Activated CD4-positive, alpha-beta T cell treated with anti-CD3 and anti-CD28 coated beads, Interleukin-2, amount 10 ng/mL, durations not matched to agents 7 days and 5 days (primary cell): ENCODE measurements around the gene HCAR1. TPM values are rescaled to one million over a fixed set of nuclear protein-coding genes. Genes with fewer than 3 reads are reported as not detected.
"Not testable (repeated sequence)": the region's sequence is repeated elsewhere in the genome, so short reads cannot be mapped to it uniquely, and the experiment has no call there.

ENCODE experiments used
- CTCF ChIA-PET: fragments of 350-600 bp; sonication (Branson Sonifier 250); formaldehyde crosslinking; loops from one replicate; lab custom pipeline; 2021; ENCODE audit warnings: antibody characterized with exemption; lab: Charles Lee
- POLR2A ChIA-PET: fragments of 350-600 bp; sonication (Branson Sonifier 250); formaldehyde crosslinking; loops from one replicate; lab custom pipeline; 2021; ENCODE audit warnings: antibody characterized with exemption; lab: Charles Lee
- DNase-seq: peaks from one replicate; pipeline ENCODE4 v3.0.0-alpha.2; 2020
- H3K27ac Mint-ChIP-seq: one replicate; pipeline ENCODE4 v1.8.0; 2021; ENCODE audit warnings: mild to moderate bottlenecking, moderate library complexity, mixed read lengths
- H3K27me3 Mint-ChIP-seq: one replicate; pipeline ENCODE4 v1.8.0; 2021; ENCODE audit warnings: mixed read lengths
- H3K36me3 Mint-ChIP-seq: one replicate; pipeline ENCODE4 v1.8.0; 2021; ENCODE audit warnings: low read depth, mixed read lengths
- H3K4me1 Mint-ChIP-seq: one replicate; pipeline ENCODE4 v1.8.0; 2021; ENCODE audit warnings: mixed read lengths
- H3K4me3 Mint-ChIP-seq: one replicate; pipeline ENCODE4 v1.8.0; 2021; ENCODE audit warnings: mild to moderate bottlenecking, moderate library complexity, mixed read lengths
- H3K9me3 Mint-ChIP-seq: one replicate; pipeline ENCODE4 v1.8.0; 2021; ENCODE audit warnings: mixed read lengths
- total RNA-seq, 2 experiments: library from RNA; stranded (reverse); gene quantifications; one replicate each; pipeline ENCODE4 v1.2.3, GENCODE V29; 2021

Gene HCAR1, protein sequence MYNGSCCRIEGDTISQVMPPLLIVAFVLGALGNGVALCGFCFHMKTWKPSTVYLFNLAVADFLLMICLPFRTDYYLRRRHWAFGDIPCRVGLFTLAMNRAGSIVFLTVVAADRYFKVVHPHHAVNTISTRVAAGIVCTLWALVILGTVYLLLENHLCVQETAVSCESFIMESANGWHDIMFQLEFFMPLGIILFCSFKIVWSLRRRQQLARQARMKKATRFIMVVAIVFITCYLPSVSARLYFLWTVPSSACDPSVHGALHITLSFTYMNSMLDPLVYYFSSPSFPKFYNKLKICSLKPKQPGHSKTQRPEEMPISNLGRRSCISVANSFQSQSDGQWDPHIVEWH
- under 1 TPM; 0.17 to 0.37 TPM for total RNA-seq

DNA sequence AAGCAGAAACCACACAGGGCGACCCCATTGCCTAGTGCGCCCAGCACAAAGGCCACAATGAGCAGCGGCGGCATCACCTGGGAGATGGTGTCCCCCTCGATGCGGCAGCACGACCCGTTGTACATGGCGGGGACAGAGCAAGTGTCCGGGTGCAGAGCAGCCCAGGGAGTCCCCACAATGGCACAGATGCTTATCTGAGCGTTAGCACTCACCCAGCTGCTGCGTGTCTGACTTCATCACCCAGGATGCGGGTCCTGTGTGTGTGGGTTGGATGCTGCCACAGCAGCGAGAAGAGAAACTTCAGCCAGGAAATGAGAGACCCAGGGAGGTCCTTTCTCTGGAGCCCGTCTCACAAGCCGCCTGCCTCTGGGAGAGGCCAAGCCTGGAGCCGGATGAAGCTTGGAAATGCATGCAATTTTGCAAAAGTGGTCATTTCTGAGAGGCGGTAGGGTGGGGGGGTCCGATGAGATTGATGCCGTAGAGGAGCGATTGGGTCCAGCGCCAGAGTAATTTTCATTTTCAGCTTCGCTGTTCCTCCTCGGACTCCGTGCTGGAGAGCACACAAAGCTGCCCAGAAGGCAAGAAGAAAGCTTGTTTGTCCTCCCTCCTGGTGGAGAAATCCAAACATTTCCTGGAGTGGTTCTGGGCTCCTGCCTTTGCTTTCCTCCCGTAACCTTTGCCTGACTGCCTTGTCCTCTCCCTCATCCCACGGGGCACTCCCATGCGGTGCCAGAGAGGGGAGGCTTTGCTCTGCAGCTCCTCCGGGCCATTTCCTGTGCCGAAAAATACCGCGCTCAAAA, at the start of gene HCAR1:
TSS of gene HCAR1 (minus strand) at position 630 of the 800 bp plus-strand sequence. CDS start at position 125, 505 bp downstream.
- Mint-ChIP-seq H3K4me3 (peak within 1 kb of the TSS; percentile 41), H3K27ac (peak within 1 kb of the TSS; percentile 81), H3K27me3 (no peaks in the 10 kb centered on the region), H3K9me3 (peaks cover 2% of the 10 kb centered on the region), H3K36me3 (no peaks in the 10 kb centered on the region), H3K4me1 (peaks cover 75% of the 10 kb centered on the region)
- CTCF ChIA-PET: interaction anchor here (1.1 to 1.3 kb wide), 2 partner anchors 8 to 22 kb away, joined by 3 read pairs; partner anchors contain the start of gene DENR
- POLR2A ChIA-PET: no interaction called here
- peak; percentile 79 for DNase-seq

GRCh38 chr12:122757568-122757967, 26.9 kb upstream of the HCAR1 start:
- ChIA-PET CTCF (no interaction called here), POLR2A (no interaction called here)
- no peaks in the 10 kb centered on the region for H3K27me3 Mint-ChIP-seq
- H3K36me3 Mint-ChIP-seq: peaks cover 57% of the 10 kb centered on the region
- peaks cover 45% of the 10 kb centered on the region for H3K4me1 Mint-ChIP-seq
- H3K4me3 Mint-ChIP-seq: no peak overlapping the region
- H3K9me3 Mint-ChIP-seq: no peaks in the 10 kb centered on the region
- no peak for DNase-seq
- no peak overlapping the region for H3K27ac Mint-ChIP-seq

DNA sequence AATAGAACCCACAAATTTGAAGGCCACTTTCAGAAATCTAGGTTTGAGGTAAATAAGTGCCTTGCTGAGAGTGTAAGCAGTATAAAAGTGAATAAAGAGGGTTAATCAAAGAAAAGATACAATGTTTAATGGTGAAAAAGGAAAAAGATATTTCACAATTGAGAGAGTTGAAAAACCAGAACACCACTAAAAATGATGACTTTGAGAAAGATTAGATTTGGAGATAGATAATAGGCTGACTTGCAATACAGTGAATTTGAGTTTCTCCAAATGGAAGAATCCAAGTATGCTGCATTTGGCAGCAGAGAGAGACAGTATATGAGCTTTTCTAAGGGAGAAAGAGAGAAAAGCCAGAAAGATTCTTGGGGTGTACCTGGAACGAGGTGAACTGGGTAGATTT, 24.1 kb upstream of the HCAR1 start:
- Mint-ChIP-seq H3K36me3 (peaks cover 50% of the 10 kb centered on the region), H3K4me1 (peaks cover 57% of the 10 kb centered on the region), H3K27me3 (no peaks in the 10 kb centered on the region), H3K4me3 (no peak overlapping the region), H3K27ac (no peak overlapping the region), H3K9me3 (no peaks in the 10 kb centered on the region)
- POLR2A ChIA-PET: no interaction called here
- no peak for DNase-seq
- CTCF ChIA-PET: no interaction called here

DNA sequence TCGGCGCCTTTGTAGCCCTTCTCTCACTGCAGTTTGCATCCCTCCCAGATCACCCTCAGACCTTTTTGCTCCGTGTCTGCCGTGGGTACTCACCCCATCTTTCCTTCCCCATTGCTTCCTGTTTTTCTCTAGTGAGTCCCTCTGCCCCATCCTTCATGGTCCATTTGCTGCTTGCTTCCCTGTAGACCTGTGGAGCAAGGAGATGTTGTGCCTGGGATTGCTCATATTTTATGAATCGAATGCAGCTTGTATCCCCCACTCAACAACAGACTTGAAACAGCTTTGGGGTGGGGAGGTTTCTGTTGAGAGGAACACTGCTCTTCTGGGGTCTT, 22.6 kb upstream of the HCAR1 start:
- Mint-ChIP-seq H3K27ac (peak overlapping the region; percentile 96), H3K4me3 (peak overlapping the region; percentile 98), H3K4me1 (peaks cover 55% of the 10 kb centered on the region), H3K27me3 (no peaks in the 10 kb centered on the region), H3K36me3 (peaks cover 43% of the 10 kb centered on the region), H3K9me3 (no peaks in the 10 kb centered on the region)
- POLR2A ChIA-PET: no interaction called here
- CTCF ChIA-PET: interaction anchor here (0.6 to 1.9 kb wide), 7 partner anchors 12 to 417 kb away, joined by 3 to 6 read pairs (median 3); partner anchors contain the start of gene HCAR1
- DNase-seq: no peak

DNA sequence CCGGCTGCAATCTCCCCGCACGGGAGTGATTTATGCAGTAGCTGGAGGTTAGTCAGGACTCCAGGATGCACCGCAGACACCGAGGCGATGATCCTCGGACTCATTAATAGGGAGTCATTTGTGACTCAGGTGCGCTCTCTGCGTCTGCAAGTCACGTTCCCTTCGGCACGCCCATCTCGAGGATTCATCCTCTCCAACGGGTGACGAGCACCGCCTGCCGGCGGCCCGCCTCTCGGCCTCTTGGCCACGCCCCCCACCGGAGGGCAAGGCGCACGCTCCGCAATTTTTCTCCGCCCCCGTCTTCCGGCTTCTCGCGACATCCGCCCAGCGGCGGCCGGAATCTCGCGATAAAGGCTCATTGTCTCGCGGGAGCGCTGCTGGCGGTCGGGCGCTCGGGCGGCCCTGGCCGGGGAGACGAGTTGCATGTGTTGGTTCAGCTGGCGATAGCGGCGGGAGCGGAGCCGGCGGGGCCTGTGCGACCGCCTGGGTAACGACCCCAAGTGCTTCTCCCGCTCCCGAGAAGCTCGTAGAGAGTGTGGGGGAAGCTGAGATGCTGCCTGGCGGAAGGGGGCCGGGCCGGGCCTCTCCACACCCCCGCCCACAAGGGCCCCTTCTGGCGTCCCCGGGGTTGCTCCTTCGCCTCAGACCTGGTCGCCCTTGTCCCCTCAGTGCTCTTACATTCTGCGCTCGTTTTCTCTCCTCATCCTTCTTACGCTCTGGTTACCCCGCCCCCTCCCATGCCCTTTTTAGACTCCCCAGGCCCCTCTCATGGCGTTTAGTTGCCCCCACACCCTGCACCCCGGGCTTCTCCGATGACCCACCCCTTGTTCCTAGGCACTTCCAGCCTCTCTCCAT, 22.0 kb upstream of the HCAR1 start, which contains the start of gene DENR:
TSS of gene DENR (plus strand) at position 361 of the 855 bp plus-strand sequence. CDS start 878 bp downstream, outside the sequence.
- Mint-ChIP-seq H3K27me3 (no peaks in the 10 kb centered on the region), H3K9me3 (no peaks in the 10 kb centered on the region), H3K36me3 (peaks cover 38% of the 10 kb centered on the region), H3K27ac (peak within 1 kb of the TSS; percentile 96), H3K4me1 (peaks cover 54% of the 10 kb centered on the region), H3K4me3 (peak within 1 kb of the TSS; percentile 98)
- ChIA-PET CTCF (interaction anchor here (0.7 to 1.9 kb wide), 6 partner anchors 13 to 152 kb away, joined by 3 to 6 read pairs (median 3); partner anchors contain the start of gene HCAR1), POLR2A (no interaction called here)
- peak; percentile 99 for DNase-seq

DNA sequence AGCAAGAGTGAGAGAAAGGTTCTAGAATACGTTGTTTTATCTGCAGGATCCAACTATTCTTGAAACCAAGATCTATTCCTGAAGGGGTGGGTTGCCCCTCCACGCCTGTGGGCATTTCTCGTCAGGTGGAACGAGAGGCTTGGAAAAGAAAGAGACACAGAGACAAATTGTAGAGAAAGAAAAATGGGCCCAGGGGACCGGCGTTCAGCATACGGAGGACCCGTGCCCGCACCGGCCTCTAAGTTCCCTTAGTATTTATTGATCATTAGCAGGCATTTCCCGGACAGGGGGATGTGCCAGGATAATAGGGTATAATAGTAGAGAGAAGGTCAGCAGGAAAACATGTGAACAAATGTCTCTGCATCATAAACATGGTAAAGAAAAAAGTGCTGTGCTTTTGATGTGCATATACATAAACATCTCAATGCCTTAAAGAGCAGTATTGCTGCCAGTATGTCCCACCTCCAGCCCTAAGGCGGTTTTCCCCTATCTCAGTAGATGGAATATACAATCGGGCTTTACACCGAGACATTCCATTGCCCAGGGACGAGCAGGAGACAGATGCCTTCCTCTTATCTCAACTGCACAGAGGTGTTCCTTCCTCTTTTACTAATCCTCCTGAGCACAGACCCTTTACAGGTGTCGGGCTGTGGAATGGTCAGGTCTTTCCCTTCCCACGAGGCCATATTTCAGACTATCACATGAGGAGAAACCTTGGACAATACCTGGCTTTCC, 20.3 kb upstream of the HCAR1 start:
- Mint-ChIP-seq H3K4me1 (peaks cover 40% of the 10 kb centered on the region), H3K36me3 (peaks cover 25% of the 10 kb centered on the region), H3K4me3 (peak overlapping the region; percentile 98)
- H3K27ac Mint-ChIP-seq, H3K9me3 Mint-ChIP-seq, POLR2A ChIA-PET, CTCF ChIA-PET, DNase-seq, H3K27me3 Mint-ChIP-seq: not testable (repeated sequence)

DNA sequence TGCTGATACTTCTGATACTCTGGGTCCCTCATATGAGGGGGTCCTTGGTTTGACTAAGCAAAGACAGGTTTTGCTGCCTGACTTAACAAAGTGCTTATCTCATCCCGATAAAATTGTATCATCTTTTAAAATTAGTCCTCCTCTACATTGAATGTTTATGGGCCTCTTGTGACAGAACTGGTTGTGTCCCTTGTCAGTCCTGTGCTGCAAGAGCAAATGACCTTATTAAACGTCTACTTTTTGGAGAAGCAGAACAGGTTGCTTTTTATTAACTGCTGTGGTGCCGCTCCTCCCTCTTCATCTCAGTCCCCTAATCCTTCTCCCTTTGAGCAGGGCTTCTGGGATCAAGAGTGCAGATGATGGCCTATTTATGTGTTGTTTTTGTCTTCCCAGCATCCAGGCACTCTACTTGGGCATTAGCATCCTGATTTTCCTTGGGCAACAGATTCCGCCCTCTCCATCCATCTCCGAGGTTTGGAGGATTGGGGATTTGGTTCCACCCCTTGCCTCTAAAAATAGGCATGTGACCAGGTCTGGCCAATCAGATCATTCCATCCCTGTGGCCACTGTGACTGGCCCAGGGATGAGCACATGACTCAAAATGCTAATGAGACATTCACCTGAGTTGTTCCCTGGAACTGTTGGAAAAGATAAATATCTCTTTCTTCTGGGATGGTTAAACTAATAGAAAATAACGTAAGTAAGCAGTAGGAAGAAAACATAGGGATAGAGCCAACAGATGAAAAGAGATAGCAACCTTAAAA, 19.1 kb upstream of the HCAR1 start:
- Mint-ChIP-seq H3K9me3 (no peaks in the 10 kb centered on the region), H3K27me3 (no peaks in the 10 kb centered on the region), H3K36me3 (peaks cover 17% of the 10 kb centered on the region), H3K4me3 (no peak overlapping the region), H3K4me1 (peaks cover 33% of the 10 kb centered on the region), H3K27ac (no peak overlapping the region)
- no peak for DNase-seq
- POLR2A ChIA-PET: no interaction called here
- CTCF ChIA-PET: no interaction called here

- no peak for DNase-seq
These were observed 16.8 kb upstream of the HCAR1 start for GRCh38 chr12:122747224-122748135.

GRCh38 chr12:122743895-122744525, 13.4 kb upstream of the HCAR1 start:
- H3K27me3 Mint-ChIP-seq: no peaks in the 10 kb centered on the region
- DNase-seq: no peak
- H3K4me1 Mint-ChIP-seq: peaks cover 2% of the 10 kb centered on the region
- ChIA-PET CTCF (no interaction called here), POLR2A (no interaction called here)
- H3K27ac Mint-ChIP-seq: no peak overlapping the region
- H3K4me3 Mint-ChIP-seq: no peak overlapping the region
- no peaks in the 10 kb centered on the region for H3K9me3 Mint-ChIP-seq
- no peaks in the 10 kb centered on the region for H3K36me3 Mint-ChIP-seq

More at GRCh38 chr12:122747224-122748135, 16.8 kb upstream of the HCAR1 start:
- POLR2A ChIA-PET: no interaction called here
- Mint-ChIP-seq H3K27ac (no peak overlapping the region), H3K9me3 (no peaks in the 10 kb centered on the region), H3K27me3 (no peaks in the 10 kb centered on the region), H3K4me3 (no peak overlapping the region), H3K36me3 (no peaks in the 10 kb centered on the region), H3K4me1 (peaks cover 18% of the 10 kb centered on the region)
- CTCF ChIA-PET: interaction anchor here (0.6 to 0.7 kb wide), 2 partner anchors 82 to 411 kb away, joined by 3 to 5 read pairs; no protein-coding TSS in a partner anchor

DNA sequence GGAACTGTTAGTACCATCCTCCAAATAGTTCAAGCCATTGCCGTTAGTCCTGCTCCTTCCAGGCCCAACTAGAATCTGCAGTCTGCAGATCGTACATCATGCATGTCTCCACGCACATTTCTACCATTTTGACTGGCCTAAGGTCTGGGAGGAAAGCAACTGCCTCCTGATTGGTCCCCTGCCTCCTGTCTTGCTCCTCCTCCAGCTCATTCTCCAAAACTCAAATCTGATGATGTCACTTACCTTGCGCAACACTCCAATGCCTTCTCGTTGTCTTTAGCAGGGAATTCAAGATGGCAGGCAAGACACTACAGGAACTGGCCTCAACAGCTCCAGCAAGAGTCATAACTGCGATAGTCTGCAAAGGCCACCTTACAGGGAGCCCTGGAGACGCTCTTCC, 9.7 kb upstream of the HCAR1 start:
- ChIA-PET POLR2A (no interaction called here), CTCF (no interaction called here)
- Mint-ChIP-seq H3K4me1 (peaks cover 7% of the 10 kb centered on the region), H3K9me3 (peaks cover 2% of the 10 kb centered on the region), H3K36me3 (peaks cover 2% of the 10 kb centered on the region), H3K4me3 (no peak overlapping the region), H3K27me3 (no peaks in the 10 kb centered on the region), H3K27ac (no peak overlapping the region)
- no peak for DNase-seq
